ENCODE results near the gene PLAC9. TPM values are rescaled to one million over a fixed set of nuclear protein-coding genes. Genes with fewer than 3 reads are reported as not detected.

PLAC9 gene
- total RNA-seq, 2 donors from 2014 or later: 42.7 to 123 TPM

GRCh38 chr10:80136134-80136571 is 3.6 kb downstream of the PLAC9 start:
- H3K4me1 ChIP-seq (ENCODE audit: control insufficient read depth in 1 of 2, low read depth in 2 of 2): peaks cover 3 to 35% of the 10 kb centered on the region in 2 donors
- no peaks in the 10 kb centered on the region for H3K9me3 ChIP-seq
- TF ChIP-seq, protein P1, sequence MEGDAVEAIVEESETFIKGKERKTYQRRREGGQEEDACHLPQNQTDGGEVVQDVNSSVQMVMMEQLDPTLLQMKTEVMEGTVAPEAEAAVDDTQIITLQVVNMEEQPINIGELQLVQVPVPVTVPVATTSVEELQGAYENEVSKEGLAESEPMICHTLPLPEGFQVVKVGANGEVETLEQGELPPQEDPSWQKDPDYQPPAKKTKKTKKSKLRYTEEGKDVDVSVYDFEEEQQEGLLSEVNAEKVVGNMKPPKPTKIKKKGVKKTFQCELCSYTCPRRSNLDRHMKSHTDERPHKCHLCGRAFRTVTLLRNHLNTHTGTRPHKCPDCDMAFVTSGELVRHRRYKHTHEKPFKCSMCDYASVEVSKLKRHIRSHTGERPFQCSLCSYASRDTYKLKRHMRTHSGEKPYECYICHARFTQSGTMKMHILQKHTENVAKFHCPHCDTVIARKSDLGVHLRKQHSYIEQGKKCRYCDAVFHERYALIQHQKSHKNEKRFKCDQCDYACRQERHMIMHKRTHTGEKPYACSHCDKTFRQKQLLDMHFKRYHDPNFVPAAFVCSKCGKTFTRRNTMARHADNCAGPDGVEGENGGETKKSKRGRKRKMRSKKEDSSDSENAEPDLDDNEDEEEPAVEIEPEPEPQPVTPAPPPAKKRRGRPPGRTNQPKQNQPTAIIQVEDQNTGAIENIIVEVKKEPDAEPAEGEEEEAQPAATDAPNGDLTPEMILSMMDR (IDR thresholded peaks at IDR 0.05): no peak
- DNase-seq (ENCODE audit: low spot score) (peak; percentile 52), ATAC-seq (ENCODE audit: insufficient number of reproducible peaks, low FRiP score, low read depth) (peak; percentile 78)
- no peaks in the 10 kb centered on the region for H3K27me3 ChIP-seq (replicated peaks; ENCODE audit: insufficient read depth)
- H3K36me3 ChIP-seq: no peaks in the 10 kb centered on the region
- peak overlapping the region in 1 of 2 donors; percentile 3 for H3K27ac ChIP-seq
- H3K4me3 ChIP-seq: peak overlapping the region; percentile 4

- TF ChIP-seq, protein P1 (IDR thresholded peaks at IDR 0.05): no peak
- Histone ChIP-seq H3K4me3 (no peak overlapping the region), H3K27me3 (replicated peaks; ENCODE audit: insufficient read depth) (no peaks in the 10 kb centered on the region), H3K9me3 (no peaks in the 10 kb centered on the region), H3K4me1 (ENCODE audit: control insufficient read depth in 1 of 2, low read depth in 2 of 2) (peaks cover 2 to 33% of the 10 kb centered on the region in 2 donors), H3K27ac (peak overlapping the region in 1 of 2 donors; percentile 19), H3K36me3 (no peaks in the 10 kb centered on the region)
- ATAC-seq (ENCODE audit: insufficient number of reproducible peaks, low FRiP score, low read depth): no peak
- no peak for DNase-seq (ENCODE audit: low spot score)
These were observed 4.7 kb downstream of the PLAC9 start for GRCh38 chr10:80137031-80137862.

- H3K27ac ChIP-seq: no peak overlapping the region
- no peak for DNase-seq (ENCODE audit: low spot score)
- TF ChIP-seq, protein P1 (IDR thresholded peaks at IDR 0.05): no peak
These were observed 5.4 kb downstream of the PLAC9 start for GRCh38 chr10:80137920-80138319.

DNA sequence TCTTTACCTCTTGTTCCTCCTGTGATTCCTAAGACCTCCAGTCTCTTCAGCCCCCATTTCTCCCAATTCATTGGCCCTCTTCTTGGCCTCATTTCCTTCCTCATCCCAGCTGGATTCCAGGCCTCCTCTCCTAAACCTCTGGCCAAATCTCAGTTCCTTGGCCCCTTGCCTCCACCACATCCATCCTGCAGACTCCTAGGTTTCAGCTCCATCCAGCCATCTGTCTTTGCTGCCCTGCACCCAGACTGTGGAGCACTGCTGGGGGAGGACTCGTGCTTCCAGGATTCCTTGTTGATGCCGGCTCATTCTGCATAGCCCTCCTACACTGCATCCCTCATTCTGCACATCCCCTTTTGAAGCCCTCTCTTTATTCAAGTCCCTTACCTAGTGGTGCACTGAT is 6.7 kb downstream of the PLAC9 start:
- ATAC-seq (ENCODE audit: insufficient number of reproducible peaks, low FRiP score, low read depth) (no peak), DNase-seq (ENCODE audit: low spot score) (no peak)
- Histone ChIP-seq H3K27ac (no peak overlapping the region), H3K4me3 (no peak overlapping the region), H3K36me3 (no peaks in the 10 kb centered on the region), H3K4me1 (ENCODE audit: control insufficient read depth in 1 of 2, low read depth in 2 of 2) (peaks cover 6 to 26% of the 10 kb centered on the region in 2 donors), H3K27me3 (replicated peaks; ENCODE audit: insufficient read depth) (no peaks in the 10 kb centered on the region), H3K9me3 (no peaks in the 10 kb centered on the region)
- TF ChIP-seq, protein P1 (IDR thresholded peaks at IDR 0.05): no peak

More at GRCh38 chr10:80137920-80138319, 5.4 kb downstream of the PLAC9 start:
- no peaks in the 10 kb centered on the region for H3K27me3 ChIP-seq (replicated peaks; ENCODE audit: insufficient read depth)
- H3K36me3 ChIP-seq: no peaks in the 10 kb centered on the region
- H3K4me1 ChIP-seq (ENCODE audit: control insufficient read depth in 1 of 2, low read depth in 2 of 2): peaks cover 0 to 28% of the 10 kb centered on the region in 2 donors
- H3K4me3 ChIP-seq: no peak overlapping the region
- ATAC-seq (ENCODE audit: insufficient number of reproducible peaks, low FRiP score, low read depth): no peak
- no peaks in the 10 kb centered on the region for H3K9me3 ChIP-seq

GRCh38 chr10:80140251-80140650 is 7.7 kb downstream of the PLAC9 start:
- ATAC-seq (ENCODE audit: insufficient number of reproducible peaks, low FRiP score, low read depth): no peak
- Histone ChIP-seq H3K27me3 (replicated peaks; ENCODE audit: insufficient read depth) (no peaks in the 10 kb centered on the region), H3K27ac (no peak overlapping the region), H3K9me3 (no peaks in the 10 kb centered on the region), H3K4me3 (no peak overlapping the region), H3K36me3 (no peaks in the 10 kb centered on the region), H3K4me1 (ENCODE audit: control insufficient read depth in 1 of 2, low read depth in 2 of 2) (peaks cover 11 to 33% of the 10 kb centered on the region in 2 donors)
- no peak for DNase-seq (ENCODE audit: low spot score)
- TF ChIP-seq, protein P1 (IDR thresholded peaks at IDR 0.05): no peak

Measured in thoracic aorta (tissue), 2 donors.